Suprapubic skin (tissue), 4 donors: ENCODE results near the gene FAH. TPM values are rescaled to one million over a fixed set of nuclear protein-coding genes. Genes with fewer than 3 reads are reported as not detected.

Experiments
- DNase-seq, 2 donors: peaks; one replicate each; pipeline ENCODE4 v3.0.0-alpha.2; 2019; ENCODE audit warnings: low spot score in 2 of 2
- H3K27ac ChIP-seq: fragments of 200-600 bp; sonication (generic); one replicate; pipeline ENCODE4 v1.5.1; 2019
- H3K27me3 ChIP-seq: fragments of 200-600 bp; sonication (generic); one replicate; pipeline ENCODE4 v1.5.1; 2019
- H3K36me3 ChIP-seq: fragments of 200-600 bp; sonication (generic); one replicate; pipeline ENCODE4 v1.5.1; 2019
- H3K4me1 ChIP-seq: fragments of 200-600 bp; sonication (generic); one replicate; pipeline ENCODE4 v1.5.1; 2019
- H3K4me3 ChIP-seq: fragments of 200-600 bp; sonication (generic); one replicate; pipeline ENCODE4 v1.5.1; 2019; ENCODE audit warnings: mild to moderate bottlenecking
- H3K9me3 ChIP-seq: fragments of 200-600 bp; sonication (generic); one replicate; pipeline ENCODE4 v1.5.1; 2019
- EP300 ChIP-seq: sonication (generic); formaldehyde crosslinking; IDR thresholded peaks from one replicate; pipeline ENCODE4 v1.6.1; 2017; ENCODE audit warnings: antibody characterized with exemption
- POLR2A ChIP-seq, 2 donors: fragments of 450-650 bp; IDR thresholded peaks; one replicate each; pipeline ENCODE4 v1.6.1; 2017; ENCODE audit warnings: antibody characterized with exemption in 2 of 2, mild to moderate bottlenecking in 2 of 2, moderate library complexity in 2 of 2
- POLR2AphosphoS5 ChIP-seq, 3 donors: sonication (generic); formaldehyde crosslinking; IDR thresholded peaks; one replicate each; pipeline ENCODE4 v1.6.1; 2017; ENCODE audit warnings: antibody characterized with exemption in 3 of 3
- WGBS: methylation state at CpG from one replicate; pipeline ENCODE4 v1.1.5; 2018; 5-methylcytosine and 5-hydroxymethylcytosine counted together
- total RNA-seq, 4 donors: library from RNA; depleted of rRNA; stranded (reverse); fragments of >200 nt; gene quantifications; one replicate each; pipeline ENCODE4 v1.1.0, GENCODE V29; 2016
- TF ChIP-seq, protein P1 (sequence below), 2 donors: fragments of 200-600 bp in 1 of 2; fragments of 450-650 bp in 1 of 2; sonication (generic) in 1 of 2; IDR thresholded peaks; one replicate each; pipeline ENCODE4 v1.5.1; 2016 to 2019; ENCODE audit warnings: antibody characterized with exemption in 2 of 2, mild to moderate bottlenecking in 1 of 2, moderate library complexity in 1 of 2

Gene FAH
- total RNA-seq, 4 donors from 2014 or later, result 10.8 to 16.3 (median 12.1) TPM

DNA sequence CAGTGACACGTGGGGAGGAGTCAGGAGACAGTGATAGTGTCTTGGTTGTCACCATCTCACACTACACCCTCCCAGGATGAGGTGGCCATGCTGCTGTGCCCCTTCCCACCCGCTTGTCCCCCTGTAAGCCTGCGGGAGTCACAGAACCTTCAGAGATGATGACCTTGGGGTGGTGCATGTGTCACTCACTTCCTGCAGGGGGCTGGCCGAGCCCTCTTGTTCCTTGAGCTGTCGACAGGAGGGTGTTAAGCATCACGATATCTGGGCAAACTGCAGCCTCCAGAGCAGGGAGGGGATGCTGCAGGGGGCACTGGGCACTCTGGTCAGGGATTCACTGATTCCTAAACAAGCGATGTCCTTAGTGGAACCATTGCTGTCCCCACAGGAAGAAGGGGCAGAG is 27.7 kb downstream of the FAH start:
- TF ChIP-seq EP300, result no peak

GRCh38 chr15:80180986-80181385 is 28.2 kb downstream of the FAH start:
- 97% methylated on average over 10 of the region's 10 CpGs for WGBS
- no peak for TF ChIP-seq POLR2AphosphoS5 (IDR thresholded peaks at IDR 0.05)
- TF ChIP-seq, protein P1, sequence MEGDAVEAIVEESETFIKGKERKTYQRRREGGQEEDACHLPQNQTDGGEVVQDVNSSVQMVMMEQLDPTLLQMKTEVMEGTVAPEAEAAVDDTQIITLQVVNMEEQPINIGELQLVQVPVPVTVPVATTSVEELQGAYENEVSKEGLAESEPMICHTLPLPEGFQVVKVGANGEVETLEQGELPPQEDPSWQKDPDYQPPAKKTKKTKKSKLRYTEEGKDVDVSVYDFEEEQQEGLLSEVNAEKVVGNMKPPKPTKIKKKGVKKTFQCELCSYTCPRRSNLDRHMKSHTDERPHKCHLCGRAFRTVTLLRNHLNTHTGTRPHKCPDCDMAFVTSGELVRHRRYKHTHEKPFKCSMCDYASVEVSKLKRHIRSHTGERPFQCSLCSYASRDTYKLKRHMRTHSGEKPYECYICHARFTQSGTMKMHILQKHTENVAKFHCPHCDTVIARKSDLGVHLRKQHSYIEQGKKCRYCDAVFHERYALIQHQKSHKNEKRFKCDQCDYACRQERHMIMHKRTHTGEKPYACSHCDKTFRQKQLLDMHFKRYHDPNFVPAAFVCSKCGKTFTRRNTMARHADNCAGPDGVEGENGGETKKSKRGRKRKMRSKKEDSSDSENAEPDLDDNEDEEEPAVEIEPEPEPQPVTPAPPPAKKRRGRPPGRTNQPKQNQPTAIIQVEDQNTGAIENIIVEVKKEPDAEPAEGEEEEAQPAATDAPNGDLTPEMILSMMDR (IDR thresholded peaks at IDR 0.05), result no peak
- TF ChIP-seq EP300, result no peak
- TF ChIP-seq POLR2A (IDR thresholded peaks at IDR 0.05), result no peak
- peaks cover 56% of the 10 kb centered on the region for H3K36me3 ChIP-seq

More for the DNA sequence above, 27.7 kb downstream of the FAH start:
- no peaks in the 10 kb centered on the region for H3K9me3 ChIP-seq
- H3K27ac ChIP-seq, result no peak overlapping the region
- no peaks in the 10 kb centered on the region for H3K4me1 ChIP-seq
- WGBS, result 90% methylated on average over 5 of the region's 7 CpGs
- peaks cover 51% of the 10 kb centered on the region for H3K36me3 ChIP-seq
- H3K4me3 ChIP-seq, result no peak overlapping the region
- no peaks in the 10 kb centered on the region for H3K27me3 ChIP-seq
- no peak for DNase-seq

GRCh38 chr15:80182611-80183261 is 29.9 kb downstream of the FAH start:
- Histone ChIP-seq H3K36me3 (peaks cover 66% of the 10 kb centered on the region), H3K27me3 (no peaks in the 10 kb centered on the region), H3K4me3 (no peak overlapping the region), H3K9me3 (no peaks in the 10 kb centered on the region), H3K27ac (no peak overlapping the region), H3K4me1 (no peaks in the 10 kb centered on the region)
- no peak for DNase-seq
- 60% methylated on average over 5 of the region's 5 CpGs for WGBS
- TF ChIP-seq EP300 (no peak), POLR2AphosphoS5 (IDR thresholded peaks at IDR 0.05) (no peak), POLR2A (IDR thresholded peaks at IDR 0.05) (no peak)
- TF ChIP-seq, protein P1 (IDR thresholded peaks at IDR 0.05), result no peak

More at GRCh38 chr15:80180986-80181385, 28.2 kb downstream of the FAH start:
- Histone ChIP-seq H3K4me1 (no peaks in the 10 kb centered on the region), H3K27me3 (no peaks in the 10 kb centered on the region), H3K4me3 (no peak overlapping the region), H3K9me3 (no peaks in the 10 kb centered on the region), H3K27ac (no peak overlapping the region)
- DNase-seq, result no peak

- Histone ChIP-seq H3K9me3 (no peaks in the 10 kb centered on the region), H3K36me3 (peaks cover 62% of the 10 kb centered on the region), H3K4me1 (no peaks in the 10 kb centered on the region), H3K4me3 (no peak overlapping the region), H3K27ac (no peak overlapping the region), H3K27me3 (no peaks in the 10 kb centered on the region)
- TF ChIP-seq, protein P1 (IDR thresholded peaks at IDR 0.05), result no peak
- TF ChIP-seq EP300 (no peak), POLR2A (IDR thresholded peaks at IDR 0.05) (no peak), POLR2AphosphoS5 (IDR thresholded peaks at IDR 0.05) (no peak)
- 79% methylated on average over 10 of the region's 10 CpGs for WGBS
- no peak for DNase-seq
Observed at GRCh38 chr15:80183306-80183705, 30.5 kb downstream of the FAH start.

- 86% methylated on average over 6 of the region's 6 CpGs for WGBS
- no peak for DNase-seq
- Histone ChIP-seq H3K4me3 (no peak overlapping the region), H3K4me1 (no peaks in the 10 kb centered on the region), H3K27me3 (no peaks in the 10 kb centered on the region), H3K27ac (no peak overlapping the region), H3K36me3 (peaks cover 62% of the 10 kb centered on the region), H3K9me3 (no peaks in the 10 kb centered on the region)
- TF ChIP-seq POLR2AphosphoS5 (IDR thresholded peaks at IDR 0.05) (no peak), POLR2A (IDR thresholded peaks at IDR 0.05) (no peak), EP300 (no peak)
- TF ChIP-seq, protein P1 (IDR thresholded peaks at IDR 0.05), result no peak
Observed at GRCh38 chr15:80183886-80184285, 31.1 kb downstream of the FAH start.
